GM12878 (cell line): ENCODE measurements around the gene CEACAM4.

ENCODE experiments used
- CBX5 ChIP-seq: sonication (generic); IDR thresholded peaks from 2 replicates; pipeline ENCODE4 v1.6.1; 2016; ENCODE audit warnings: low read depth, moderate library complexity, mild to moderate bottlenecking, inconsistent platforms
- CHD4 ChIP-seq: fragments of 200-600 bp; sonication (generic); IDR thresholded peaks from 2 replicates; pipeline ENCODE4 v1.6.1; 2016; ENCODE audit warnings: mild to moderate bottlenecking
- CTCF ChIP-seq, 3 experiments: IDR thresholded peaks in 2 of 3; conservative IDR thresholded peaks in 1 of 3; 2 replicates each; pipeline ENCODE4 v1.5.1; 2011; ENCODE audit warnings: low read depth in 3 of 3, low read length in 3 of 3, mild to moderate bottlenecking in 3 of 3, control low read depth in 2 of 3, moderate library complexity in 2 of 3, inconsistent platforms in 1 of 3, mixed read lengths in 1 of 3; ENCODE audit not compliant: control insufficient read depth in 2 of 3, insufficient read depth in 1 of 3; ENCODE audit errors: extremely low read depth in 1 of 3
- EP300 ChIP-seq, 2 experiments: fragments of 150-350 bp in 1 of 2; IDR thresholded peaks; 2 replicates each; pipeline ENCODE4 v1.6.1; 2011 to 2012; ENCODE audit warnings: low read depth in 2 of 2, low read length in 2 of 2, borderline replicate concordance in 1 of 2, improper control_type of control experiment in 1 of 2, inconsistent platforms in 1 of 2; ENCODE audit not compliant: control insufficient read depth in 1 of 2
- IKZF2 ChIP-seq, 2 experiments: fragments of 450-650 bp; IDR thresholded peaks; 2 replicates each; pipeline ENCODE4 v1.6.1; 2017; ENCODE audit warnings: mild to moderate bottlenecking in 2 of 2, moderate library complexity in 2 of 2
- POLR2A ChIP-seq: IDR thresholded peaks from 2 replicates; pipeline ENCODE4 v1.6.1; 2011; ENCODE audit warnings: low read depth, mild to moderate bottlenecking, low read length
- POLR2AphosphoS5 ChIP-seq: IDR thresholded peaks from 2 replicates; pipeline ENCODE4 v1.6.1; 2011; ENCODE audit warnings: mild to moderate bottlenecking, low read length, inconsistent platforms
- SMC3 ChIP-seq: IDR thresholded peaks from 2 replicates; pipeline ENCODE4 v1.6.1; 2011; ENCODE audit warnings: low read length, improper control_type of control experiment, borderline replicate concordance
- STAT3 ChIP-seq: IDR thresholded peaks from 2 replicates; pipeline ENCODE4 v1.6.1; 2011; ENCODE audit warnings: low read depth, low read length, improper control_type of control experiment
- SUZ12 ChIP-seq: fragments of 200-600 bp; sonication (generic); IDR thresholded peaks from one replicate; pipeline ENCODE4 v1.6.1; 2018; ENCODE audit warnings: antibody characterized with exemption, mild to moderate bottlenecking; ENCODE audit not compliant: unreplicated experiment

- no peak for TF ChIP-seq CHD4
- TF ChIP-seq SMC3, result no peak
- TF ChIP-seq STAT3, result no peak
- TF ChIP-seq EP300 (IDR thresholded peaks at IDR 0.05; ENCODE audit: borderline replicate concordance in 1 of 2, control insufficient read depth in 1 of 2, low read depth in 2 of 2, low read length in 2 of 2), result no peak
- no peak for TF ChIP-seq POLR2A
- no peak for TF ChIP-seq SUZ12
- no peak for TF ChIP-seq POLR2AphosphoS5
- no peak for TF ChIP-seq IKZF2 (IDR thresholded peaks at IDR 0.05)
- no peak for TF ChIP-seq CTCF (IDR thresholded peaks at IDR 0.05 in 2 of 3, conservative IDR thresholded peaks at IDR 0.05 in 1 of 3; ENCODE audit: control insufficient read depth in 2 of 3, extremely low read depth in 1 of 3, insufficient read depth in 1 of 3, low read depth in 3 of 3, low read length in 3 of 3)
- no peak for TF ChIP-seq CBX5
Measured at GRCh38 chr19:41649827-41650226, 23.0 kb upstream of the CEACAM4 start.
